Fibroblast of pulmonary artery (primary cell): ENCODE data around the gene CLDN7.
"Not testable (repeated sequence)": the region's sequence is repeated elsewhere in the genome, so short reads cannot be mapped to it uniquely, and the experiment has no call there.

Experiments
- DNase-seq: peaks from one replicate; pipeline ENCODE4 v3.0.0-alpha.2; 2010; ENCODE audit warnings: low read depth
- H3K4me3 ChIP-seq: replicated peaks from 2 replicates; pipeline ENCODE4 v1.5.1; 2011; ENCODE audit warnings: low read depth, mild to moderate bottlenecking, control low read depth, low read length, moderate library complexity
- TF ChIP-seq, protein P1 (sequence below): IDR thresholded peaks from 2 replicates; pipeline ENCODE4 v1.5.1; 2011; ENCODE audit warnings: mild to moderate bottlenecking, control low read depth, low read length, inconsistent platforms; ENCODE audit errors: missing control alignments

CLDN7 gene

GRCh38 chr17:7249214-7249613 lies 13.1 kb downstream of the CLDN7 start:
- TF ChIP-seq, protein P1, sequence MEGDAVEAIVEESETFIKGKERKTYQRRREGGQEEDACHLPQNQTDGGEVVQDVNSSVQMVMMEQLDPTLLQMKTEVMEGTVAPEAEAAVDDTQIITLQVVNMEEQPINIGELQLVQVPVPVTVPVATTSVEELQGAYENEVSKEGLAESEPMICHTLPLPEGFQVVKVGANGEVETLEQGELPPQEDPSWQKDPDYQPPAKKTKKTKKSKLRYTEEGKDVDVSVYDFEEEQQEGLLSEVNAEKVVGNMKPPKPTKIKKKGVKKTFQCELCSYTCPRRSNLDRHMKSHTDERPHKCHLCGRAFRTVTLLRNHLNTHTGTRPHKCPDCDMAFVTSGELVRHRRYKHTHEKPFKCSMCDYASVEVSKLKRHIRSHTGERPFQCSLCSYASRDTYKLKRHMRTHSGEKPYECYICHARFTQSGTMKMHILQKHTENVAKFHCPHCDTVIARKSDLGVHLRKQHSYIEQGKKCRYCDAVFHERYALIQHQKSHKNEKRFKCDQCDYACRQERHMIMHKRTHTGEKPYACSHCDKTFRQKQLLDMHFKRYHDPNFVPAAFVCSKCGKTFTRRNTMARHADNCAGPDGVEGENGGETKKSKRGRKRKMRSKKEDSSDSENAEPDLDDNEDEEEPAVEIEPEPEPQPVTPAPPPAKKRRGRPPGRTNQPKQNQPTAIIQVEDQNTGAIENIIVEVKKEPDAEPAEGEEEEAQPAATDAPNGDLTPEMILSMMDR: no peak
- no peak overlapping the region for H3K4me3 ChIP-seq
- no peak for DNase-seq

DNA sequence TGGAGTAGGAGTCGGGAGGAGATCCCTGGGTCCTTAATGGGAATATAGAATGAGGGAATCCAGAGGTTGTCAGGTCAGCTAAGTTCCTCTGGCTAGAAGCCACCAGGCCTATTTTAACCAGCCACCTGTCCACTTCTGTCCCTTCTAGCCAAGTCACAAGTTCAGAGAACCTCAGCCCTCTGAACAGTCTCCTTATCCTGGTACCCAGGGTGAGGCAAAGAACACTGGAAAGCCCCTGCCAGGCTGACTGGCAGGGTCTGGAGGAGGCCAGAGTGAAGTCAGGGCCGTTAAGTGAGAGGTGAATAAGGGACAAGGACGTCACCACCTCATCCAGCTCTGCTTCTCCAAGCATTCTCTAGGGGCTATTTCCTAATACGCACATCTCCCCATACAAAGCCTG lies 13.5 kb downstream of the CLDN7 start:
- H3K4me3 ChIP-seq: no peak overlapping the region
- no peak for DNase-seq
- TF ChIP-seq, protein P1: no peak

DNA sequence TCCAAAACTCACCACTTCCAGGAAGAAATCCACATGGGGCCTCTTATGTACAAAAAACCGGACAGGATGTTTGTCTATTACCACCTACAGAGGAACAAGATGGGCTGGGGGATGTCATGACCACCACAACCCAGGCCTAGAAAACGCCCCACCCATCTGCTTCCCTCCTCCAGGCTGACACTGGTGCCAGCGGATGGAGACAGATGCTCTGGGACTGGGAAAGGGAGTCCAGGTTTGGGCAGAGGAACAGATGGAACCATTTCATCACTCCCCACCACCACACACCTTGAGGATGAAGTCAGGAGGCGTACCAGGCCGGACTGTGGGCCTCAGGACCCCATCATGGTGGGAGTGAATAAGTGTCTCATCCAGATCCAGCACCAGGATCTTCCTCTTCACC lies 15.5 kb downstream of the CLDN7 start:
- DNase-seq: no peak
- no peak overlapping the region for H3K4me3 ChIP-seq
- TF ChIP-seq, protein P1: no peak

DNA sequence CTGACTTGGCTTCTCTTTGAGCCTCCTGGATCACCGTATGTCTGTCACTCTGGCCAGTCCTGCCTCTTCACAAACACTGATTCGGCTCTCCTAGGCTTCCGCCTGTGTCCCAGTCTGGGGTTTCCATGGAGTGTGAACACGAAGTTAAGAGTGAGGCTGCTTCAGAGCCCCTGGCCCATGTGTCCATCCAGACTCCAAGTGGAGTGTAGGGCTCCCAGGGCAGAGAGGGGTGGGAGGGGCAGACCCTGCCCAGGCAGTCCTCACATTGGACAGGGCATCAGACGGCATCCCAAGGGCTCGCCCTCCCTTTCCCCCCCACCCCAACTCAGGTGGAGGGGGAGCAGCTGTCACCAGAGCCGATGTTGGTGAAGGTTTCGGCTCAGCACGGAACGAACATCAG lies 18.4 kb downstream of the CLDN7 start:
- not testable (repeated sequence) for H3K4me3 ChIP-seq, DNase-seq

DNA sequence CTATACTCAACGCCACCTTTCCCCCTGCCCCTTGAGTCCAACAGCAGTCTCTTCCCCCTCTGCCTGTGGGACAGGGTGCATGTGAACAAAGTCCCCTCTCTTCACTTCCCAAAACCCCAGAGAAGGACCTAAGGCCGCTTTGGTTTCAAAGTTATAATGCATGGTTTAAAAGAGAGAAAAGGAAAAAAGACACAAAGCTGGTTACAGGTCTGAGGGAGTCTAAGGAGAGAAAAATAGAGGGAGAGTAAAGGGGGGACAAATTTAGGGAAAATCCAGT lies 18.9 kb downstream of the CLDN7 start:
- no peak for DNase-seq
- H3K4me3 ChIP-seq: peak overlapping the region; percentile 81
- TF ChIP-seq, protein P1: no peak

DNA sequence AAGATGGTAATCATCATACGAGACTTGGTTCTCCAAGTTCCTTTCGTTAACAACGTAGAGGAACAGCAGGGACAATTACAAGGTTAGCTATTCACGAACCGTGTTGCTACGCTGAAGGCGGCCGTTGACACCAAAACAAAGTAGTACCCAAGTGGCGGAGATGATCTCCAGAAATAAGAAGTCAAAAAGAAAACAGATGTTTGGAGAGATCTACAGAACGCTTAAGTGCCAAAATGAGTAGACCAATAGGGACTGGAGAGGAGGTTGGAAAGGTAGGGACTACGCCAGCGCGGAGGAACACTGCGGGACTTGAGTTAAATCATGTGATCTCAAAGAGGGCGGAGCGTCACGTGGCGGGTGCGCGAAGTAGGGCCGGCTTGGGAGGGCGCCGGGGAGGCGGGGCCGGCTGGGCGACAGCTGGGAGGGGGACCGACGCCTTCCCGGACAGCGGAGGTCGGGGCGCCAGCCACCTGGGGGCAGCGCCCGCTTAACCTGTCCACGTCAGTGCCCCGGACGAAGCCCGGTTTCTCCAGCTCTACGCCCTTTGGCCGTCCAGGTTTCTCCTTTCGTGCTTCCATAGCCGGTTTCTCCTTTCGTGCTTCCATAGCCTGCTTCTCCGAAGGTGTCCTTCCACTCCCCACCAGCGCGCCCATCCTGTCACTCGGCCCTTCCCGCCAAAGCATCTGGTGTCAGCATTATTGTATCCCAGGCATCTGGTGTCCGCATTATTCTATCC lies 19.4 kb downstream of the CLDN7 start:
- peak; percentile 97 for DNase-seq
- TF ChIP-seq, protein P1: no peak
- peak overlapping the region; percentile 81 for H3K4me3 ChIP-seq

- DNase-seq: peak; percentile 95
- H3K4me3 ChIP-seq: peak within 1 kb of the TSS; percentile 81
Observed at GRCh38 chr17:7241783-7242716, 20.2 kb downstream of the CLDN7 start, which contains the start of gene GABARAP. TSS of gene GABARAP (minus strand) at chr17:7242449. CDS start at chr17:7242330, 119 bp downstream.

More at GRCh38 chr17:7241783-7242716, 20.2 kb downstream of the CLDN7 start, which contains the start of gene GABARAP:
- TF ChIP-seq, protein P1: no peak
